ENCODE results near the gene LGR4.
"Not testable (repeated sequence)": the region's sequence is repeated elsewhere in the genome, so short reads cannot be mapped to it uniquely, and the experiment has no call there.

Gene LGR4

DNA sequence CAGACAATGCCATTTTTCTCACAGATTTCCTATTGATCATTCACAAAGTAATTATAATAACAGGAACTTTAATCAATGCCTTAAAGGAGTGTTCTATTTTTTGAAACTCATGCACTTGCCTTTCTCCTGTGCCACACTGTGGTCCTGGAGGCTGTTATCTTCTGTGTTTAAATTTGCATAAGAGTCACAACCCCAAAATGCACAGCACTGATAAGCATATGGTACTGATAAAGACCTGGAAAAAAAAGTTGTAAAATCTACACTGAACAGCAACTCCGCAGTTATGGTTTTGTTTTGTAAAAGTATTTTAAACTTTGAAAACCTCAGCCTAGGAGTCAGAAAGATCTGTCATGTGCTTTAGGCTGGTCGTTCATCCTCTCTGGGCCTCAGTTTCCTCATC, 100.4 kb downstream of the LGR4 start:
- FAIRE-seq: no peak

DNA sequence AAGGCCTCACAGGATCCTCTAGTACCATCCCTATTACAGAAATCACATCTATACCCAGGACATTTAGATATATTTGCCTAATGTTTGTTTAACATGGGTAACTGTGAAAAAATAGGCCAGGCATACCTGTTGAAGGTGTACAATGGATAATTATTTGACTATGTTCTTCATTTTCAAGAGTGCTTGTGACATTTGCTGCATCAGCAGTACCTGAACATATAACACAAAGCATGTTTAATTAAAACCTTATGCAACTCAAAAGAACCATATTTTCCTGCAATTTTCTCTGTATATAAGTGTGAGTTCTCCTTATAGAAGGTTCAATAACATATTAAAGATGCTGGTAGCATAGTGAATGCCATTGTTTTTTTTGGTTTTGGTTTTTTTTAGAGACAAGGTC, 101.1 kb downstream of the LGR4 start:
- no peak for FAIRE-seq

DNA sequence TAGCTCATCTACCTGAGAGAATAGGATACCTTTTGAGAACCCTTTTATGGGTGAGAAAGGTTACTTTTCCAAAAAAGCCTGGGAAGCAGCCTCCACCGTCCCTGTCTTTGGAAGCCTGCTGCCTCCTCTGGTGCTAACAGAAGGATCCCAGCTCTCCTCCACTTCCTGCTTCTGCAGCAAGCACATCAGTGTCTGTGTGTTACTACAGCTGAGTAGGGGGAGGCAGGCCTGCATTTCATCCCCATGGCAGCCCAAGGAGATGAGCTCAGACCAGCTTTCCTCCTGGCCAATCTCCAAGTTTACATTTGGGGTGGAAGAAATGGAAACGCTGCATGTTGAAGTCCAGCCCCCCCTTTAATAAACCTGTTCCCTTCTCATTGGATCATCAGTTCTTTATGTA, 102.2 kb downstream of the LGR4 start:
- FAIRE-seq: no peak

- no peak for FAIRE-seq
Measured at GRCh38 chr11:27367881-27368280, 104.7 kb downstream of the LGR4 start.

- no peak for FAIRE-seq
Measured at GRCh38 chr11:27363576-27364117, 108.9 kb downstream of the LGR4 start.

GRCh38 chr11:27362749-27363575, 109.6 kb downstream of the LGR4 start, which contains the start of gene CCDC34:
TSS of gene CCDC34 (minus strand) at chr11:27363215. CDS start at chr11:27363194, 21 bp downstream.
- FAIRE-seq: no peak

- no peak for FAIRE-seq
Measured at GRCh38 chr11:27361649-27362431, 110.8 kb downstream of the LGR4 start.

- FAIRE-seq: no peak
Measured at GRCh38 chr11:27358296-27358695, 114.3 kb downstream of the LGR4 start.

DNA sequence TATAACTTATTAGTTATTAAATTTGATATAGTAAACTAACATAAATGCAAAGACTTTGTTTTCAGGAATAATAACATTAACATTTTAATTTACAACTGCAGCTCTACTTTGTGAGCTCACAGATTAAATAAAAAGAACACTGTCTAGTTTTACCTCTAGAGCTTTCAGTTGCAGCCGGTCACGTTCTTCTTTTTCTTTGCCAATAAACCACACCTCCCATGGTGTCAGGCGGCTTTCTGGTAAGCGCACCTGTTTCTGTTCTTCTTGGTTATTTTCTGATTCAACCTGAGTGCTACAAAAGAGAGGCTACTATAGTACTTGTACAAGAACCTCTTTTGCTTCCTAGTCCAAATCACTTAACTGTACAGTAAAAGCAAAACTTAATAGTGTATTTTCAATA, 115.3 kb downstream of the LGR4 start:
- FAIRE-seq: no peak

GRCh38 chr11:27356624-27357222, 115.9 kb downstream of the LGR4 start:
- FAIRE-seq: no peak

DNA sequence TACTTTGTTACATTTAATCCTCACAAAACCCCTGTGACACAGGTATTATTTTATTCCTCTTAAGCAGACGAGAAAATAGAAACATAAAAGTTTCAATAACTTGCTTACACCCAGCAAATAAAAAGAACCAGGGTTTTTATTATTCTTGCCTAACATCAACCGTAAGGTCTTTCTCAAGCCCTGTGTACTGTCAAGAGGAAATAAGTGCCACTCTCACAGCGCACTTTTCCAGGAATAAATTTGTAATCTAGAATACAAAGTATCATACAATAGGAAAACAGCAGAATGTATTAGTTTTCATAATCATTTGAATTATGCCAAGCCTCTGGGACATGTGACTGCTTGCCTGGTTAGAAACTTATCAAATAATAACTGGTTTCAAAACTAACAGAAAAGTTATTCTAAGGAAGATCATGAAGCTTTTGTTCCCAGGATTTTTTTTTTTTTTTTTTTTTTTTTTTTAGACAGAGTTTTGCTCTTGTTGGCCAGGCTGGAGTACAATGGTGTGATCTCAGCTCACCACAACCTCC, 117.0 kb downstream of the LGR4 start:
- FAIRE-seq: no peak

GRCh38 chr11:27354359-27354965, 118.1 kb downstream of the LGR4 start:
- no peak for FAIRE-seq

DNA sequence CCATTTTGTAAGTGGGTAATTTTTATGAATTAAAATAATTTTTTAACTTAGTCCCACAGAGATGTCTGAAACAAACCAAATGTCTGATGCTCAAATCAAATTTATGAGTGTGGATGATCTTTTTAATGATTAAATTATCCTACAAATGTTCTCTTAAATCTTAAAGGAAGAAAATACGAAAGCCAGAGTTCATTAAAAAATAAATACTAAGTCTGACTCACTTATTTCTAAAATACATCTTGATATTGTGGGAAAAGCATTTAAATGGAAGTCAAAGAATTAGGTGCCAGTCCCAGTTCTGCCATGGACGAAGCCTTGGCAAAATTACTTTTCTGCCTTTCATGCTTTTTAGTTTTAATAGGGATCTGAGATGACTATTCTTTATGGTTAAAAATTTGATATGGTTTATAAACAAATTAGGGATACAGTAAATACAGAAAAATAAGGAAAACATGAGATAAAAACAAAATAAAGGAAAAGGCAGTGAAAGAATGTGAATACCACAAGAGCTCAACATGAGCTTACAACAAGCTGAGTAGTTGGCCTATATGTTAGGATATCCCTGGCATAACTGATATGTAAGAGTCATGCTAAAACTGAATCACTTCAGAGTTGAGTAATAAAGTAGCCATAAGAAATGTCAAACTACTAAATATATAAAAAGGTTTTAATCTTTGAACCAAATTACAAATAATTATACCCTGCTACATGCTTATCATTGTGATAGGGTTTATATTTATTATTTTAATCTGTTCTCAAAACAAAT, 118.8 kb downstream of the LGR4 start:
- FAIRE-seq: no peak

DNA sequence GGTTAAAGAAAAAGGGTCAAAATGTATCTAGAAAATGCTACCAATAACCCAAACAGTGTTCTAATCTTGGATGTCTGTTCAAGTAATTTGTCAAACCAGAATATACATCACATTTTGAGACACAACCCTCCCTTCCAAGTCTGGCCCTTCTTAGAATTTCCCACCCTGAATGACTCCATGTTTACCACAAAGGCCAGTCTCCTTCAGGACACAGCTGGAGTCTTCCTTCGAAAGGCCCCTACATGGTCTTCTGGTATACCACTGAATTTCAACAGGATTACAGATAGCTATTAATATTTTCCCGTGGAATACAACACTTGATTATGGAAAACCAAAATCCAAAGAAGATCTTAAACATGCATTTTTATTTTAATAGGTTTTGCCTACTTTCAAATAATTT, 119.8 kb downstream of the LGR4 start:
- no peak for FAIRE-seq

GRCh38 chr11:27350511-27350910, 122.1 kb downstream of the LGR4 start:
- FAIRE-seq: no peak

DNA sequence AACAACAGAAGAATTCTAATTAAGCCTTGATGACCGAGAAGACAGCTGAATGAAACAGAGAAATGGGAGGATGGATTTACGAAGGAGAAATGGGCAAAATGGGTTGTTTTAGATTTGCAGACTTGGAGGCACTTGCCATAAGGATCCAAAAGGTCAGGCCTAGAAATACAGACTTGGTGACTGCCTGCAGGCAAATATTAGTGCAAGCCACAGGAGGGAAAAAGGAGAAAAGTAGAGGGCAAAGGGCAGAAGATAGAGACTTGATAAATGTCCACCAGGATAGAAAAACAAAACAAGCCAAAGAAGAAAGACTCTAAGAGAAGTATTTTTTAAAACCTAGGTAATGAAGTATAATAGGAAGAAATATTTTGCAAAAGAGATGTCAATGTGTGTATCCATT, 122.7 kb downstream of the LGR4 start:
- no peak for FAIRE-seq

GRCh38 chr11:27348340-27348873, 124.2 kb downstream of the LGR4 start:
- no peak for FAIRE-seq

DNA sequence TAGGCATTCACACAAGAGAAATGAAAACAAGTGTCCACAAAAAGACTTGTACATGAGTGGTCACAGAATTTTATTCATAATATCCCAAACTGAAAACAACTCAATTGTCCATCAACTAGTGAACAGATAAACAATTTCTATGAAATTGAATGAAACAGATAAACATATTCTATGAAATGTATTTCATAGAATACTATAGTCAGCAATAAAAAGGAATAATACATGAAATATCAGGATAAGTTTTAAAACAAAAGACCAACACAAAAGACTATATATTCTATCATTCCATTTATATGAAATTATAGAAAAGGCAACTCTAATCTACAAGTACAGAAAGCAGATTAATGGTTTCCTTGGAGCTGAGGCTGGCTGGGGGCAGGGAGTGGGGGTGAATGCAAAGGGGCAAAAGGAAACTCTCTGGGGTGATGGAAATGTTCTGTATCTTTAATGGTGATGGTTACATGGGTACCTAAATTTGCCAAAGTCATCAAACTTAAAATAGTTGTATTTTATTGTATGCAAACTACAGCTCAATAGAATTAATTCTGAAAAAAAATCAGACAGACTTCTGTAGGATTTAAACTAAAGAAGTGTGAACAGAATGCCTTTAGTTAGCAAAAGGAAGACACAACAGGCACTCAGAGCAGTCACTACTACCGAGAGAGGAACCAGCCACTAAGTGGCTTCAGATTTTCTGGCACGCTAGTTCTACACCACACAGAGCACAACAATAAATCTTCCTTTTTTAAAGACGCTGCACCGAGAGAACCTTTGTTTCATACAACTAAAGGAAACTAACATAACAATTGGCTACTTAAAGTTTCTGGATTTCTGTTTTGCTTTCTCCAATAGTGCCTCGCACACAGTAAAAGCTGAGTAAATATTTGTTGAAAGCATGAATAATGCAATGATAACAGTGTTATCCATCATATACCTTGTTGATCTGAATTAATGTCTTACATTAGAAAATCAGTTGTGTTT, 124.9 kb downstream of the LGR4 start:
- FAIRE-seq: no peak

GRCh38 chr11:27339941-27340340, 132.6 kb downstream of the LGR4 start:
- no peak for FAIRE-seq

GRCh38 chr11:27334764-27335163, 137.8 kb downstream of the LGR4 start:
- not testable (repeated sequence) for FAIRE-seq
